GF-D8 (cell line): ENCODE results near the gene IL2RG.
A peak's percentile ranks its signal among the peaks of the same experiment; 100 is the strongest.

ENCODE experiments used
- DNase-seq: peaks from one replicate; lab custom pipeline; 2025; lab: John Stamatoyannopoulos, UW

IL2RG gene

GRCh38 chrX:71107762-71108360 is 3.5 kb downstream of the IL2RG start:
- peak; percentile 47 for DNase-seq

GRCh38 chrX:71107245-71107644 is 4.1 kb downstream of the IL2RG start:
- no peak for DNase-seq

GRCh38 chrX:71106427-71106826 is 5.0 kb downstream of the IL2RG start, which contains the start of gene CXorf65:
Gene CXorf65 (minus strand): TSS chrX:71106740. CDS start chrX:71106556, 184 bp downstream.
- DNase-seq = no peak

GRCh38 chrX:71105628-71106027 is 5.7 kb downstream of the IL2RG start:
- DNase-seq = no peak

GRCh38 chrX:71103110-71103983 is 8.0 kb downstream of the IL2RG start:
- peak; percentile 72 for DNase-seq

- no peak for DNase-seq
Observed at GRCh38 chrX:71102292-71102691, 9.1 kb downstream of the IL2RG start.

- no peak for DNase-seq
Observed at GRCh38 chrX:71100581-71101505, 10.5 kb downstream of the IL2RG start.

GRCh38 chrX:71099736-71100135 is 11.6 kb downstream of the IL2RG start:
- DNase-seq = no peak

GRCh38 chrX:71098951-71099506 is 12.3 kb downstream of the IL2RG start:
- DNase-seq = no peak

- peak; percentile 32 for DNase-seq
Observed at GRCh38 chrX:71098302-71098701, 13.1 kb downstream of the IL2RG start.

GRCh38 chrX:71096760-71097032 is 14.7 kb downstream of the IL2RG start:
- DNase-seq = no peak

GRCh38 chrX:71095981-71096759 is 15.2 kb downstream of the IL2RG start:
- DNase-seq = no peak

GRCh38 chrX:71095555-71095980 is 15.8 kb downstream of the IL2RG start, which contains the start of gene FOXO4:
Gene FOXO4 (plus strand): TSS chrX:71095851. CDS start chrX:71096529, 678 bp downstream.
- DNase-seq = peak; percentile 18

GRCh38 chrX:71095033-71095432 is 16.3 kb downstream of the IL2RG start:
- no peak for DNase-seq

- no peak for DNase-seq
Observed at GRCh38 chrX:71091263-71091662, 20.1 kb downstream of the IL2RG start.

- DNase-seq = no peak
Observed at GRCh38 chrX:71085900-71086299, 25.5 kb downstream of the IL2RG start.

GRCh38 chrX:71082822-71083221 is 28.6 kb downstream of the IL2RG start:
- no peak for DNase-seq

GRCh38 chrX:71082124-71082647 is 29.2 kb downstream of the IL2RG start:
- DNase-seq = no peak

- no peak for DNase-seq
Observed at GRCh38 chrX:71081330-71082123, 29.9 kb downstream of the IL2RG start.

GRCh38 chrX:71070531-71070930 is 40.8 kb downstream of the IL2RG start:
- no peak for DNase-seq
